Activated CD8-positive, alpha-beta T cell treated with anti-CD3 and anti-CD28 coated beads for 36 hours (primary cell): ENCODE data around the gene SERPING1. TPM values are rescaled to one million over a fixed set of nuclear protein-coding genes. Genes with fewer than 3 reads are reported as not detected.

Experiments used
- ATAC-seq: fragments of 200-7000 bp; cut with Tn5 transposase; one replicate; pipeline ENCODE4 v1.10.0; 2021; ENCODE audit warnings: mild to moderate bottlenecking, moderate library complexity
- CTCF ChIA-PET: fragments of 350-600 bp; sonication (Branson Sonifier 250); formaldehyde crosslinking; loops from one replicate; lab custom pipeline; 2021; ENCODE audit warnings: antibody characterized with exemption; lab: Charles Lee
- POLR2A ChIA-PET: fragments of 350-600 bp; sonication (Branson Sonifier 250); formaldehyde crosslinking; loops from one replicate; lab custom pipeline; 2021; ENCODE audit warnings: antibody characterized with exemption; lab: Charles Lee
- DNase-seq: peaks from one replicate; pipeline ENCODE4 v3.0.0-alpha.2; 2020
- H3K27ac Mint-ChIP-seq: one replicate; pipeline ENCODE4 v1.8.0; 2021; ENCODE audit warnings: mild to moderate bottlenecking, mixed read lengths
- H3K27me3 Mint-ChIP-seq: one replicate; pipeline ENCODE4 v1.8.0; 2021; ENCODE audit warnings: mixed read lengths
- H3K36me3 Mint-ChIP-seq: one replicate; pipeline ENCODE4 v1.8.0; 2021; ENCODE audit warnings: low read depth, mixed read lengths
- H3K4me1 Mint-ChIP-seq: one replicate; pipeline ENCODE4 v1.8.0; 2021; ENCODE audit warnings: low read depth, mixed read lengths
- H3K4me3 Mint-ChIP-seq: one replicate; pipeline ENCODE4 v1.8.0; 2021; ENCODE audit warnings: mild to moderate bottlenecking, moderate library complexity, mixed read lengths
- H3K9me3 Mint-ChIP-seq: one replicate; pipeline ENCODE4 v1.8.0; 2021; ENCODE audit warnings: mixed read lengths
- intact Hi-C: fragments of 100-400 bp; cut with micrococcal nuclease; formaldehyde crosslinking; loops from one replicate; pipeline ENCODE4 v1.10.0; 2022
- total RNA-seq, 2 experiments: library from RNA; stranded (reverse); gene quantifications; one replicate each; pipeline ENCODE4 v1.2.3, GENCODE V29; 2021
- TF ChIP-seq, protein P1 (sequence below): fragments of 200-600 bp; IDR thresholded peaks from one replicate; pipeline ENCODE4 v1.8.0; 2022; ENCODE audit warnings: antibody characterized with exemption, mild to moderate bottlenecking

Gene SERPING1
- total RNA-seq, 2 experiments from 2014 or later = not detected

GRCh38 chr11:57555393-57555792 lies 42.1 kb upstream of the SERPING1 start:
- Mint-ChIP-seq H3K4me3 (no peak overlapping the region), H3K27me3 (no peaks in the 10 kb centered on the region), H3K36me3 (peaks cover 48% of the 10 kb centered on the region), H3K9me3 (no peaks in the 10 kb centered on the region), H3K4me1 (peaks cover 2% of the 10 kb centered on the region), H3K27ac (no peak overlapping the region)
- CTCF ChIA-PET = interaction anchor here (1.0 to 1.3 kb wide), 3 partner anchors 62 to 89 kb away, joined by 3 to 4 read pairs (median 3); no protein-coding TSS in a partner anchor
- TF ChIP-seq, protein P1, sequence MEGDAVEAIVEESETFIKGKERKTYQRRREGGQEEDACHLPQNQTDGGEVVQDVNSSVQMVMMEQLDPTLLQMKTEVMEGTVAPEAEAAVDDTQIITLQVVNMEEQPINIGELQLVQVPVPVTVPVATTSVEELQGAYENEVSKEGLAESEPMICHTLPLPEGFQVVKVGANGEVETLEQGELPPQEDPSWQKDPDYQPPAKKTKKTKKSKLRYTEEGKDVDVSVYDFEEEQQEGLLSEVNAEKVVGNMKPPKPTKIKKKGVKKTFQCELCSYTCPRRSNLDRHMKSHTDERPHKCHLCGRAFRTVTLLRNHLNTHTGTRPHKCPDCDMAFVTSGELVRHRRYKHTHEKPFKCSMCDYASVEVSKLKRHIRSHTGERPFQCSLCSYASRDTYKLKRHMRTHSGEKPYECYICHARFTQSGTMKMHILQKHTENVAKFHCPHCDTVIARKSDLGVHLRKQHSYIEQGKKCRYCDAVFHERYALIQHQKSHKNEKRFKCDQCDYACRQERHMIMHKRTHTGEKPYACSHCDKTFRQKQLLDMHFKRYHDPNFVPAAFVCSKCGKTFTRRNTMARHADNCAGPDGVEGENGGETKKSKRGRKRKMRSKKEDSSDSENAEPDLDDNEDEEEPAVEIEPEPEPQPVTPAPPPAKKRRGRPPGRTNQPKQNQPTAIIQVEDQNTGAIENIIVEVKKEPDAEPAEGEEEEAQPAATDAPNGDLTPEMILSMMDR = no peak
- intact Hi-C loops = no loop called here
- no peak for DNase-seq
- no peak for ATAC-seq
- POLR2A ChIA-PET = no interaction called here

GRCh38 chr11:57556041-57556440 lies 41.4 kb upstream of the SERPING1 start:
- TF ChIP-seq, protein P1 = no peak
- CTCF ChIA-PET = no interaction called here
- no peak for DNase-seq
- Mint-ChIP-seq H3K27me3 (no peaks in the 10 kb centered on the region), H3K4me3 (no peak overlapping the region), H3K4me1 (peaks cover 4% of the 10 kb centered on the region), H3K27ac (no peak overlapping the region), H3K9me3 (no peaks in the 10 kb centered on the region), H3K36me3 (peaks cover 48% of the 10 kb centered on the region)
- intact Hi-C loops = no loop called here
- ATAC-seq = no peak
- POLR2A ChIA-PET = no interaction called here

DNA sequence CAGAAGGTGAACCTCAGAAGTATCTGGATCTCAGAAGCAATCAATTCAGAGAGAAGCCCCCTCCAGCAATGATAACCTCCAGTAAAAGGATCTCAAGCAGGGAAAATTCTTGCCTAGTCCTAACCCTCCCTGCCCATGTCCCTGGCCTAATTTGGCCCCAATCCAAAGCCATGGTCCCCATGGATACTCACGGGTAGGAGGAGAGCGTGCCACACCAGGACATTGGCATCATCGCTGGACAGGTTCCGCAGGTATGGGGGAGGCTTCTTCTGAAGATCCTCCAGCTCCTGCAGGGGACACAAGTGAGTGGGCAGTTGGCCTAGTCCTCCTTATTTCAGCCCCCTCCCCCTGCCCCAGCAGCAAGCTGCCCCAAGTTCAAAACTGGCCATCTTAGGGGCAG lies 37.3 kb upstream of the SERPING1 start:
- intact Hi-C loops = no loop called here
- DNase-seq = no peak
- ATAC-seq = no peak
- Mint-ChIP-seq H3K27me3 (no peaks in the 10 kb centered on the region), H3K36me3 (peaks cover 38% of the 10 kb centered on the region), H3K27ac (no peak overlapping the region), H3K4me3 (no peak overlapping the region), H3K4me1 (peaks cover 32% of the 10 kb centered on the region), H3K9me3 (no peaks in the 10 kb centered on the region)
- POLR2A ChIA-PET = no interaction called here
- TF ChIP-seq, protein P1 = no peak
- CTCF ChIA-PET = interaction anchor here (0.7 to 1.5 kb wide), 4 partner anchors 12 to 89 kb away, joined by 3 read pairs; no protein-coding TSS in a partner anchor

DNA sequence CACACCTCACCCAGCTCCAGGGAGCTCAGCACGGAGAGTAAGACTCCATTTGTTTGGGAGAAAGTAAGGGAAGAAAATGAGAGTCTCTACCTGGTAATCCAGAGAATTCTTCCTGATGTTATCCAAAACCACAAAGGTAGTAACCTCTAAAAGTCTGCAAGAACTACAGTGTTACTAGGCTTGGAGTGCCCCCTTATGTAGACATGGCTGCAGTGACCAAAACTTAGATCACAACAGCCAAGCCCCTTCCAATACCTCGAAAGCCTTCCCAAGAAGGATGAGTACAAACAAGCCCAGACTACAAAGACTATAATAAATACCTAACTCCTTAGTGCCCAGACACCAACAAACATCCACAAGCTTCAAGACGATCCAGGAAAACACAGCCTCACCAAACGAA lies 34.9 kb upstream of the SERPING1 start:
- H3K27ac Mint-ChIP-seq = peak overlapping the region; percentile 65
- POLR2A ChIA-PET = interaction anchor here (0.6 kb wide), 1 partner anchor 131 kb away, joined by 3 read pairs; no protein-coding TSS in a partner anchor
- H3K9me3 Mint-ChIP-seq = no peaks in the 10 kb centered on the region
- TF ChIP-seq, protein P1 = no peak
- ATAC-seq (no peak), DNase-seq (no peak)
- CTCF ChIA-PET = interaction anchor here (0.9 to 2.5 kb wide), 5 partner anchors 8 to 105 kb away, joined by 3 to 7 read pairs (median 4); no protein-coding TSS in a partner anchor
- H3K4me1 Mint-ChIP-seq = peaks cover 36% of the 10 kb centered on the region
- no peaks in the 10 kb centered on the region for H3K27me3 Mint-ChIP-seq
- intact Hi-C loops = no loop called here
- H3K4me3 Mint-ChIP-seq = no peak overlapping the region
- peaks cover 33% of the 10 kb centered on the region for H3K36me3 Mint-ChIP-seq
